GM19463 (cell line): ENCODE results near the gene SLC25A21.

Experiments used
- ATAC-seq: cut with Tn5 transposase; IDR thresholded peaks from one replicate; pipeline ENCODE4 v1.9.1; 2021; ENCODE audit warnings: mild to moderate bottlenecking, moderate library complexity; ENCODE audit not compliant: unreplicated experiment

SLC25A21 gene

DNA sequence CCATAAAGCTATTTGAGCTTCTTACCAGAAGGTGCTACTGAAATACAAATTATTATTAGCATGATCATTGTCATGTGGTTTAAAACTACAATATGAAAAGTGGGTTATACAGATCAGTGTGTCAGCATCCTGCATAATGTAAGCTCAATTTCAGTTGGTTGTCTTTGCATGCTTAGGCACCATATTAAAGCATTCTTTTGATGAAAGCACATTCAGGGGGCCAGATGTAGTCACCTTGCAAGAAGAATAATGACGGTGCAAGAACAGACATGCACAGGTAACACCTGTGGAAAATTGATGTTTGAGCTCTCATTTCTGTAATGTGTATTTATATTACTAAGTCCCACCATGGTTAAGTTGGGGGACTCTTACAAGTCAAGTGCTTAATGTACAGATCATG lies 386.9 kb downstream of the SLC25A21 start:
- no peak for ATAC-seq

DNA sequence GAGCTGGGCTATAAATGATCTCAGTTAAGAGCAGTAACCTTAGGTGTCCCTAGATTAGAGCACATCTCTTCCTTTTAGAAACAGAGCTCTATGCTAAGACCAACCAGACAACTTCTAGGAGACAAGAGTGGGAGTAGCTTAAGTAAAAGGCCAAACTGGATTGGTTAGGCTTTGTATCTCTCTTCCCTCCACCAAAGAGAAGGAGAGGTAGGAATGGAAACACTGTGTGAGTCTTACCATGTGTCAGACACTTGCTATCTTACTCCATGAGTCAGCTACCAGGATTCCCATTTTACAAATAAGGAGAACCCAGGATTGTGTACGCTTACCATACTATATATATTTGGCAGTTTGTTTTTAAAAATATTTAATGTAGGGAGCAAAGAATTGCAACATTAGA lies 387.9 kb downstream of the SLC25A21 start:
- no peak for ATAC-seq

- no peak for ATAC-seq
Observed at GRCh38 chr14:36781897-36782296, 390.5 kb downstream of the SLC25A21 start.

DNA sequence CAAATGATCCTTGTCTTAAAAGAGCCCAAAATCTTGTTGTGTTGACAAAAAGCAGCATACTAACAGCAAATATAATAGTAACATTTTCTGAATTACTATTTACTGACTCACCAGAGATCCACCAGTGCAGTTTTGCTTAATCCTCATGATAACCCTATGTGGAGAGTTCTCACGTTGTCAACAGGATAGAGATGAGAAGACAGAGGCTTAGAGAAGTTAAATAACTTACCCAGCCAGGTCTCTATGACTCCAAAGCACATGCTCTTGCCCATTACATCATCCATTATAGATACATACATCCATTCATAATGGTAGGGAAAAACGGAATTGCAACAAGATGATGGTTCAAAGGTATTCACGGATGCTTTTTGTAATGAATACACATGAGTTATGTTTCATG lies 398.8 kb downstream of the SLC25A21 start:
- ATAC-seq: no peak

DNA sequence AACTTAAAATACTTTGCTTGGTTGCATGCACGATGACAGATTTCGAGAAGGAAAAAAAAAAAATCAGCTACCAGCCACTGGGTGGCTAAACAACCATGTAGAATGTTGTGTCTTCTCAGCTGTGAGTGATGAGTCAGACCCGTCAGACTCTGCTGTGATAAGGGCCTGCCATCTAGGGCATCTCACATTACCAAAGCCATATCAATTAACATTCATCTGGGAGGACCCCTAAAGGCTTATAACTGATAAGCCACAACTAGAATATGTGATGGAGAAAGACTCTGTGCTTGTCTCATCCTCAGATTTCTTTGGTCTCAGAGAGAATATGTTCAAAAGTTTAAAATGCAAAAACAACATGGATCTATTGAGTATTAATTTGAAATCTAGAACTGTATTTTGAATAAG lies 399.3 kb downstream of the SLC25A21 start:
- no peak for ATAC-seq

GRCh38 chr14:36771028-36771640 lies 401.3 kb downstream of the SLC25A21 start:
- no peak for ATAC-seq

- no peak for ATAC-seq
Observed at GRCh38 chr14:36768638-36769337, 403.6 kb downstream of the SLC25A21 start.

- ATAC-seq: no peak
Observed at GRCh38 chr14:36767603-36768281, 404.7 kb downstream of the SLC25A21 start.

DNA sequence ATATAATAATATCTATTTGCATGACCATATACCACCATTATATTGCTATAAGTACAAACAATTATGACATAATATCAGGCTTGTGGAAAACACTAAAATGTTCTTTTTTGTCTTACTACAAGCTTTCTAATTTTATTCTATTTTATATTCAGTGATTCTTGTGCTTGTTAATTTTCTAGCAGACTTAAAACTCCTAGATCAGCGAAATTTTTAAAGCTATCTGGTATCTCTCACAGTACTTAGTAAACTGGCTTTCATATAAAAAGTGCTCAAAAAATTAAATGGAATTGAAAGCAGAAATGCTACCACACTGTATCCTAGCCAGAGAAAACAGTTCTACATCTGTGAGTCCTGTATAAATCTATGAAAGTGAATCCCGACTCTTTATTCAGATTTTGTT lies 405.4 kb downstream of the SLC25A21 start:
- no peak for ATAC-seq

DNA sequence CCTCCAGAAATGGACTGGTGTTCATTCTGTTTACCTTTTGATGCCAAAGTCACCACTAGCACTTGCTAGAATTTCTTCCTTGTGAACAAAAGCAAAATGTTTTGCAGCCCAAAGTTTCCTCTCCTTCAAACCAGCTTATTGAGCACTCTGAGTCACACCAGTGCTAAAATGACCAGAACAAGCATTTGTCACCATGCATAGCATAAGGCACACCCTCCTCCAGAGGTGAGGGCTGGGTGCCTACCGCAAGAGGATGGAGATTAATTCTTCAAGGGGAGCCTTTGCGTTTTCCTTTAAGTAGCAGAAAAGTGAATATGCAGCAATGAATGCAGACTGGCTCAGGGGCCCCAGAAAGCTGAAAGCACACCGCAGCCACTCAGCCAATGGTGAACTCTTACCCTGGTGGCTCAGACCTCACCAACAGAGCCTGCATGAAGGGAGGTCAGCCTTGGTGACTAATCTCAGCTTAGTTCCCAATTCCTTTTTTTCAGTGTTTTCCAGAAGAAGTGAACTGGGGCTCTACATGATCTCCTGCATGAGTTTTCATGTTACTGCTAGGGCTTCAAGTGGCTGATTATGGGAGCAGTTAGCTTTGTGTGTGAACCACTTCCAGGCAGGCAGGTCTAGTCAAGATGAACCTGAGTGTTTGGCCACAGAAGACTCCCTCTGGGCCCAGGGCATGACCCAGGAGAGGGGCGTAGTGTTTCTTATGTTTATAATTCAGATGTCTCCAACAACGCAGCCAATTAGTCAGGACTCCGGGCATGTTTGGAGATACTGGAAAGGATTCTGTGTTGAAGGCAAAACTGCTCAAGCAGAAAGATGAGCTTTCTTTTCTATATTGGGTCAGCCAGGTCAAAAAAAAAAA lies 414.4 kb downstream of the SLC25A21 start:
- ATAC-seq: no peak

GRCh38 chr14:36756226-36756625 lies 416.2 kb downstream of the SLC25A21 start:
- no peak for ATAC-seq

DNA sequence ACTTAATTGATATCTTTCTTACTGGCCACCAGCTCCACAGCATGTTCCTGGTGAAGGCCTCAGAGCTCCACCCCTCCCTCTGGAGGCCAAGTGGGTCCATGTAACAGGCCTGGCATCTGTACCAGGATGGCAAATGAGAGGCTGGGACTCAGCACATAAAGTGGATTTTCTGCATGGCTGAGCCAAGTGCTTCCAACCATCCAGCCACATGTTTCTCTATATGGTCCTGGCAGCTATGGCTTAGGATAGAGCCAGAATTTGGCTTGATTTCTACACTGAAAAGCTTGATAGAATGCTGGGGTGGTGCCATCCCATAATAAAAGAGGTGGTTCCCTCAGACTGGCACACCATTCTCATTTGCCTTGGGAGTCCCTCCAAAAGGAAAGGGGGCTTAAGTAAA lies 416.6 kb downstream of the SLC25A21 start:
- ATAC-seq: no peak

DNA sequence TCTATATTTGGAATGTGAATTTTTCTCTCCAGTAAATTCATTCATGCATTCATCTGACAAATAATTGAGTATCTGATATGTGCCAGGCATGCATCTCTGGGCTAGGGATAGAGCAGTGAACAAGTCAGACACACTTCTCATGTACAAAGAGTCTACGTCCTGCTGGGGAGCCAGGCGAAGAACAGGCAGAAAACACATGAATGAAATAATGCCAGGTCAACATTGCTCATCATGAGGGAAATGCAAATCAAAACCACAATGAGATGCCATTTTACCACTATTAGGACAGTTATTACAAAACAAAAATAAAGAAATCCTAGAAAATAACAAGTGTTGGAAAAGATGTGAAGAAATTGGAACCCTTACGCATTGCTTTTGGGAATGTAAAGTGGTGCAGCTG lies 420.5 kb downstream of the SLC25A21 start:
- ATAC-seq: no peak

- no peak for ATAC-seq
Observed at GRCh38 chr14:36751106-36751505, 421.3 kb downstream of the SLC25A21 start.

- ATAC-seq: no peak
Observed at GRCh38 chr14:36750244-36750643, 422.2 kb downstream of the SLC25A21 start.

DNA sequence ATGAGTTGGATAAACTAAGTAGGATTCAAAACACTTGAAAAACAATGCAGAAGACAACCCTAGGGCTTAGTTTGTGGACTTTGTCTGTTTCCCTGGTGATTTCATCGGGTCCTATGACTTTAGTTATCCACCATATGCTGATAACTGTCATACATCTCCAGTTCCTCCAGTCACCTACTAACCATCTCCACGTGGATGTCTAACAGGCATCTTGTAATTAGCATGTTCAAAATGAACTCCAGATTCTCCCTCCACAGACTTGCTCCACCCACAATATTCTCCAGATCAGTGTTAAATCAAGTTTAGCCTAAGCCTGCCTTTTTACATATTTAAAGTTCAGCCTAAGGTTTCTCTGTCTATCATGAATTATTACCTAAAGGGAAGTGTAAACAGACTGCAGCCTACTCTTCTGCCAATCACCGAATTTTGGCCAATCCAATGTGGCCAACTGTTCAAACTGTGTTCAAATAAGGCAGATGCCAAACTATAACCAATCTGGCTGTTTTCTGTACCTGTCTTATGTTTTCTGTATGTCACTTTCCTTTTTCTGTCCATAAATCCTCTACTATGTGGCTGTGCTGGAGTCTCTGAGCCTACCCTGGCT lies 423.7 kb downstream of the SLC25A21 start:
- ATAC-seq: no peak

GRCh38 chr14:36747411-36748184 lies 424.8 kb downstream of the SLC25A21 start:
- ATAC-seq: no peak

DNA sequence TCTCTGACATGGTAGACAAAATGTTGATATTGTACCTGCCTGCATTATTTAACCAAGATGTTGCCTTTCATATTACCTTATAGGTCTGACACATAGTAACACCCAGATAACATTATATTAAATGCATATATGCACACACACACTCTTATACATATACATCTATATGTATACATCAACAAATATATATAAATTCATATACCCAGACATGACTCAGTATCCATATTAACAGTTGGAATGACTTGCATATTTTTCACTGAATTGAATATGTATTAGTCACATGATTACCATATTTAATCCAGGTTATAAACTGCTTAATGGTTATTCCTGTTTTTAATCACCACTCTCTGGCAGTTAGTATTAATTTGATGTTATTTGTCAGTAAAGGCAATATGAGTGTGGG lies 425.5 kb downstream of the SLC25A21 start:
- no peak for ATAC-seq

DNA sequence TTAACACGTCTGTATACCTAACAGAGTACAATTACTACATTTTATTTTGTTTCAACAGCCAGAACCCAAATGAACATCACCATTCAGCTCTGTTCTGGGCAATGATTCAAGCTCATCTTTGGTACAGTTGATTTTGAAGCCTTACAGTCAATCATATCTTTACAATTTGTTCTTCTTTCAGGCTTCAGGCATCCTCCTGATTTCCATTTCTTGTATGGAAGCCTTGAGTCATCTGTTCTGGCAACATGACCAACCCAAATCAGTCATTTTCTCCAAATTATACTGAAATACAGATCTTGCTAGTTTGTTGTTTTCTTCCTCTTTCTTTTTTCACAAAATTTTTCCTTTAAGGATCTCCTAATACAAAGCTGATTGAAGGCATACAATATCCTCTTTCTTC lies 430.5 kb downstream of the SLC25A21 start:
- no peak for ATAC-seq

GRCh38 chr14:36738269-36738668 lies 434.1 kb downstream of the SLC25A21 start:
- ATAC-seq: no peak
